WTC11 (cell line): Measurements from ENCODE around the gene PYY. TPM values are rescaled to one million over a fixed set of nuclear protein-coding genes. Genes with fewer than 3 reads are reported as not detected.

ENCODE experiments used
- ATAC-seq: fragments of 200-7000 bp; cut with Tn5 transposase; 2 replicates; pipeline ENCODE4 v1.10.0; 2021; ENCODE audit warnings: mild to moderate bottlenecking, moderate library complexity
- CTCF ChIA-PET: fragments of 300-600 bp; sonication (Branson Sonifier 250); formaldehyde crosslinking; loops from one replicate; lab custom pipeline; 2021; ENCODE audit warnings: antibody characterized with exemption; lab: Charles Lee
- POLR2A ChIA-PET: fragments of 350-600 bp; sonication (Branson Sonifier 250); formaldehyde crosslinking; loops from one replicate; lab custom pipeline; 2021; ENCODE audit warnings: antibody characterized with exemption; lab: Charles Lee
- DNase-seq: peaks from one replicate; pipeline ENCODE4 v3.0.0; 2021; ENCODE audit warnings: low spot score
- H3K27ac Mint-ChIP-seq: 2 replicates; pipeline ENCODE4 v1.8.0; 2021; ENCODE audit warnings: mixed read lengths
- H3K27me3 Mint-ChIP-seq: 2 replicates; pipeline ENCODE4 v1.8.0; 2021; ENCODE audit warnings: low read depth, mild to moderate bottlenecking, moderate library complexity, mixed read lengths
- H3K36me3 Mint-ChIP-seq: 2 replicates; pipeline ENCODE4 v1.8.0; 2021; ENCODE audit warnings: mixed read lengths
- H3K4me1 Mint-ChIP-seq: 2 replicates; pipeline ENCODE4 v1.8.0; 2022; ENCODE audit warnings: mixed read lengths
- H3K4me3 Mint-ChIP-seq: 2 replicates; pipeline ENCODE4 v1.8.0; 2021; ENCODE audit warnings: mild to moderate bottlenecking, moderate library complexity, mixed read lengths
- H3K9me3 Mint-ChIP-seq: 2 replicates; pipeline ENCODE4 v1.8.0; 2021; ENCODE audit warnings: mixed read lengths
- CREB1 ChIP-seq: sonication (generic); formaldehyde crosslinking; IDR thresholded peaks from 2 replicates; pipeline ENCODE4 v1.8.0; 2023; ENCODE audit warnings: mild to moderate bottlenecking, missing genetic modification reagents
- E2F5 ChIP-seq: sonication (generic); formaldehyde crosslinking; IDR thresholded peaks from 2 replicates; pipeline ENCODE4 v1.8.1; 2022; ENCODE audit warnings: mild to moderate bottlenecking, moderate library complexity, missing genetic modification reagents
- ETV6 ChIP-seq: sonication (generic); formaldehyde crosslinking; IDR thresholded peaks from 2 replicates; pipeline ENCODE4 v1.8.1; 2022; ENCODE audit warnings: mild to moderate bottlenecking, missing genetic modification reagents
- FOXJ3 ChIP-seq: sonication (generic); formaldehyde crosslinking; IDR thresholded peaks from 2 replicates; pipeline ENCODE4 v1.9.0; 2021; ENCODE audit warnings: missing genetic modification reagents, mild to moderate bottlenecking, borderline replicate concordance
- FOXK1 ChIP-seq: sonication (generic); formaldehyde crosslinking; IDR thresholded peaks from 2 replicates; pipeline ENCODE4 v1.8.0; 2022; ENCODE audit warnings: mild to moderate bottlenecking, moderate library complexity, missing genetic modification reagents
- IRF1 ChIP-seq: sonication (generic); formaldehyde crosslinking; IDR thresholded peaks from 2 replicates; pipeline ENCODE4 v1.8.0; 2023; ENCODE audit warnings: missing genetic modification reagents
- IRF2 ChIP-seq: sonication (generic); formaldehyde crosslinking; IDR thresholded peaks from 2 replicates; pipeline ENCODE4 v1.8.0; 2022; ENCODE audit warnings: low read depth, missing genetic modification reagents, borderline replicate concordance
- NFE2L1 ChIP-seq: sonication (generic); formaldehyde crosslinking; IDR thresholded peaks from 2 replicates; pipeline ENCODE4 v1.8.1; 2023; ENCODE audit warnings: missing genetic modification reagents
- PREB ChIP-seq: sonication (generic); formaldehyde crosslinking; IDR thresholded peaks from 2 replicates; pipeline ENCODE4 v1.8.1; 2022; ENCODE audit warnings: mild to moderate bottlenecking, missing genetic modification reagents, moderate library complexity, borderline replicate concordance
- PRRX2 ChIP-seq: fragments of 250-450 bp; sonication (Bioruptor Pico); IDR thresholded peaks from 2 replicates; pipeline ENCODE4 v1.8.0; 2021; ENCODE audit warnings: mild to moderate bottlenecking
- RELA ChIP-seq: sonication (generic); formaldehyde crosslinking; IDR thresholded peaks from 2 replicates; pipeline ENCODE4 v1.8.1; 2022; ENCODE audit warnings: missing genetic modification reagents, mild to moderate bottlenecking, borderline replicate concordance
- SMAD3 ChIP-seq: sonication (generic); formaldehyde crosslinking; IDR thresholded peaks from 2 replicates; pipeline ENCODE4 v1.8.0; 2022; ENCODE audit warnings: missing genetic modification reagents, mild to moderate bottlenecking, borderline replicate concordance
- ZNF671 ChIP-seq: fragments of 250-450 bp; sonication (Bioruptor Pico); IDR thresholded peaks from 2 replicates; pipeline ENCODE4 v1.8.0; 2021; ENCODE audit warnings: mild to moderate bottlenecking
- total RNA-seq: library from RNA; stranded (reverse); gene quantifications from 3 replicates; pipeline ENCODE4 v1.2.3, GENCODE V29; 2021
- TF ChIP-seq, protein P1 (sequence below): sonication (generic); formaldehyde crosslinking; IDR thresholded peaks from 2 replicates; pipeline ENCODE4 v1.8.1; 2023; ENCODE audit warnings: mild to moderate bottlenecking, missing genetic modification reagents, borderline replicate concordance
- TF ChIP-seq, protein P2 (sequence below): fragments of 250-450 bp; sonication (Bioruptor Pico); IDR thresholded peaks from 2 replicates; pipeline ENCODE4 v1.9.0; 2021; ENCODE audit warnings: mild to moderate bottlenecking
- TF ChIP-seq, protein P3 (sequence below): fragments of 250-450 bp; sonication (Bioruptor Pico); IDR thresholded peaks from 2 replicates; pipeline ENCODE4 v2.1.2; 2022; ENCODE audit warnings: mild to moderate bottlenecking, moderate library complexity
- TF ChIP-seq, protein P4 (sequence below): fragments of 250-450 bp; sonication (Bioruptor Pico); IDR thresholded peaks from 2 replicates; pipeline ENCODE4 v1.9.0; 2021; ENCODE audit warnings: moderate library complexity, mild to moderate bottlenecking, inconsistent platforms, borderline replicate concordance

PYY gene
- total RNA-seq, 1 experiment from 2014 or later: 0.72 TPM

- TF ChIP-seq RELA (CRISPR knock-in tag) (no peak), ETV6 (CRISPR knock-in tag) (no peak), PREB (CRISPR knock-in tag) (no peak), FOXJ3 (no peak), SMAD3 (CRISPR knock-in tag) (no peak), IRF2 (CRISPR knock-in tag) (no peak), PRRX2 (CRISPR knock-in tag) (no peak), E2F5 (CRISPR knock-in tag) (no peak), ZNF671 (CRISPR knock-in tag) (no peak), NFE2L1 (CRISPR knock-in tag) (no peak), IRF1 (no peak), FOXK1 (CRISPR knock-in tag) (no peak), CREB1 (CRISPR knock-in tag) (no peak)
- TF ChIP-seq, protein P1, sequence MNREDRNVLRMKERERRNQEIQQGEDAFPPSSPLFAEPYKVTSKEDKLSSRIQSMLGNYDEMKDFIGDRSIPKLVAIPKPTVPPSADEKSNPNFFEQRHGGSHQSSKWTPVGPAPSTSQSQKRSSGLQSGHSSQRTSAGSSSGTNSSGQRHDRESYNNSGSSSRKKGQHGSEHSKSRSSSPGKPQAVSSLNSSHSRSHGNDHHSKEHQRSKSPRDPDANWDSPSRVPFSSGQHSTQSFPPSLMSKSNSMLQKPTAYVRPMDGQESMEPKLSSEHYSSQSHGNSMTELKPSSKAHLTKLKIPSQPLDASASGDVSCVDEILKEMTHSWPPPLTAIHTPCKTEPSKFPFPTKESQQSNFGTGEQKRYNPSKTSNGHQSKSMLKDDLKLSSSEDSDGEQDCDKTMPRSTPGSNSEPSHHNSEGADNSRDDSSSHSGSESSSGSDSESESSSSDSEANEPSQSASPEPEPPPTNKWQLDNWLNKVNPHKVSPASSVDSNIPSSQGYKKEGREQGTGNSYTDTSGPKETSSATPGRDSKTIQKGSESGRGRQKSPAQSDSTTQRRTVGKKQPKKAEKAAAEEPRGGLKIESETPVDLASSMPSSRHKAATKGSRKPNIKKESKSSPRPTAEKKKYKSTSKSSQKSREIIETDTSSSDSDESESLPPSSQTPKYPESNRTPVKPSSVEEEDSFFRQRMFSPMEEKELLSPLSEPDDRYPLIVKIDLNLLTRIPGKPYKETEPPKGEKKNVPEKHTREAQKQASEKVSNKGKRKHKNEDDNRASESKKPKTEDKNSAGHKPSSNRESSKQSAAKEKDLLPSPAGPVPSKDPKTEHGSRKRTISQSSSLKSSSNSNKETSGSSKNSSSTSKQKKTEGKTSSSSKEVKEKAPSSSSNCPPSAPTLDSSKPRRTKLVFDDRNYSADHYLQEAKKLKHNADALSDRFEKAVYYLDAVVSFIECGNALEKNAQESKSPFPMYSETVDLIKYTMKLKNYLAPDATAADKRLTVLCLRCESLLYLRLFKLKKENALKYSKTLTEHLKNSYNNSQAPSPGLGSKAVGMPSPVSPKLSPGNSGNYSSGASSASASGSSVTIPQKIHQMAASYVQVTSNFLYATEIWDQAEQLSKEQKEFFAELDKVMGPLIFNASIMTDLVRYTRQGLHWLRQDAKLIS (CRISPR knock-in tag): no peak
- TF ChIP-seq, protein P2, sequence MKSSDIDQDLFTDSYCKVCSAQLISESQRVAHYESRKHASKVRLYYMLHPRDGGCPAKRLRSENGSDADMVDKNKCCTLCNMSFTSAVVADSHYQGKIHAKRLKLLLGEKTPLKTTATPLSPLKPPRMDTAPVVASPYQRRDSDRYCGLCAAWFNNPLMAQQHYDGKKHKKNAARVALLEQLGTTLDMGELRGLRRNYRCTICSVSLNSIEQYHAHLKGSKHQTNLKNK (CRISPR knock-in tag): no peak
- TF ChIP-seq, protein P3, sequence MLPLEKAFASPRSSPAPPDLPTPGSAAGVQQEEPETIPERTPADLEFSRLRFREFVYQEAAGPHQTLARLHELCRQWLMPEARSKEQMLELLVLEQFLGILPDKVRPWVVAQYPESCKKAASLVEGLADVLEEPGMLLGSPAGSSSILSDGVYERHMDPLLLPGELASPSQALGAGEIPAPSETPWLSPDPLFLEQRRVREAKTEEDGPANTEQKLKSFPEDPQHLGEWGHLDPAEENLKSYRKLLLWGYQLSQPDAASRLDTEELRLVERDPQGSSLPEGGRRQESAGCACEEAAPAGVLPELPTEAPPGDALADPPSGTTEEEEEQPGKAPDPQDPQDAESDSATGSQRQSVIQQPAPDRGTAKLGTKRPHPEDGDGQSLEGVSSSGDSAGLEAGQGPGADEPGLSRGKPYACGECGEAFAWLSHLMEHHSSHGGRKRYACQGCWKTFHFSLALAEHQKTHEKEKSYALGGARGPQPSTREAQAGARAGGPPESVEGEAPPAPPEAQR: no peak
- TF ChIP-seq, protein P4, sequence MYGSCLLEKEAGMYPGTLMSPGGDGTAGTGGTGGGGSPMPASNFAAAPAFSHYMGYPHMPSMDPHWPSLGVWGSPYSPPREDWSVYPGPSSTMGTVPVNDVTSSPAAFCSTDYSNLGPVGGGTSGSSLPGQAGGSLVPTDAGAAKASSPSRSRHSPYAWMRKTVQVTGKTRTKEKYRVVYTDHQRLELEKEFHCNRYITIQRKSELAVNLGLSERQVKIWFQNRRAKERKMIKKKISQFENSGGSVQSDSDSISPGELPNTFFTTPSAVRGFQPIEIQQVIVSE (CRISPR knock-in tag): no peak
- H3K4me3 Mint-ChIP-seq: no peak overlapping the region
- POLR2A ChIA-PET: interaction anchor here (0.6 kb wide), 1 partner anchor 103 kb away, joined by 3 read pairs; no protein-coding TSS in a partner anchor
- no peak for DNase-seq
- H3K4me1 Mint-ChIP-seq: peaks cover 16% of the 10 kb centered on the region
- H3K27ac Mint-ChIP-seq: no peak overlapping the region
- no peaks in the 10 kb centered on the region for H3K36me3 Mint-ChIP-seq
- H3K9me3 Mint-ChIP-seq: no peaks in the 10 kb centered on the region
- peaks cover 53% of the 10 kb centered on the region for H3K27me3 Mint-ChIP-seq
- CTCF ChIA-PET: interaction anchor here (1.1 to 2.3 kb wide), 11 partner anchors 8 to 230 kb away, joined by 3 to 13 read pairs (median 7); partner anchors contain the start of gene MPP2
- ATAC-seq: no peak
These were observed 14.9 kb downstream of the PYY start for GRCh38 chr17:43938838-43939182.
